Measurements from ENCODE around the gene PSMD5.

Gene PSMD5

GRCh38 chr9:120837921-120838320, 4.8 kb downstream of the PSMD5 start:
- no peak for DNase-seq (ENCODE audit: low read depth)
- no peak overlapping the region for H3K4me3 ChIP-seq (ENCODE audit: low read length)
- TF ChIP-seq, protein P1, sequence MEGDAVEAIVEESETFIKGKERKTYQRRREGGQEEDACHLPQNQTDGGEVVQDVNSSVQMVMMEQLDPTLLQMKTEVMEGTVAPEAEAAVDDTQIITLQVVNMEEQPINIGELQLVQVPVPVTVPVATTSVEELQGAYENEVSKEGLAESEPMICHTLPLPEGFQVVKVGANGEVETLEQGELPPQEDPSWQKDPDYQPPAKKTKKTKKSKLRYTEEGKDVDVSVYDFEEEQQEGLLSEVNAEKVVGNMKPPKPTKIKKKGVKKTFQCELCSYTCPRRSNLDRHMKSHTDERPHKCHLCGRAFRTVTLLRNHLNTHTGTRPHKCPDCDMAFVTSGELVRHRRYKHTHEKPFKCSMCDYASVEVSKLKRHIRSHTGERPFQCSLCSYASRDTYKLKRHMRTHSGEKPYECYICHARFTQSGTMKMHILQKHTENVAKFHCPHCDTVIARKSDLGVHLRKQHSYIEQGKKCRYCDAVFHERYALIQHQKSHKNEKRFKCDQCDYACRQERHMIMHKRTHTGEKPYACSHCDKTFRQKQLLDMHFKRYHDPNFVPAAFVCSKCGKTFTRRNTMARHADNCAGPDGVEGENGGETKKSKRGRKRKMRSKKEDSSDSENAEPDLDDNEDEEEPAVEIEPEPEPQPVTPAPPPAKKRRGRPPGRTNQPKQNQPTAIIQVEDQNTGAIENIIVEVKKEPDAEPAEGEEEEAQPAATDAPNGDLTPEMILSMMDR (IDR thresholded peaks at IDR 0.05; ENCODE audit: insufficient read depth, low read depth, low read length, missing control alignments): no peak

DNA sequence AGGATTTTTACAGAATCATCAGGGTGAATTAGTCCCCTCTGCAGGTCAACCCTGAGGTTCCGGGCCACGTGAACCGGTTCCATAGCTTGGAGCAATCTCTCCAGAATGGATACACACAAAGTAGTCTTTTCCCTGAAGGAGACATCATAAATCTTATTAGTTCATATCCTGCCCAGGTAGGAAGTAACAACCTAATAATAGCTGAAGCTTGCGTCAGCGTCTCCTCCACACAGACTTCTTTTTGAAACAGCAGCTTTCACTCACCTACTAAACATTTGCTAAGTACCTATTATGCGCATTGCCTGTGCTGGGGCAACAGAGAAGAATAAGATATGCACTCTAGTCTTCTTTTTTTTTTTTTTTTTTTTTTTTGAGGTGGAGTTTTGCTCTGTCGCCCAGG, 9.4 kb downstream of the PSMD5 start:
- TF ChIP-seq, protein P1 (IDR thresholded peaks at IDR 0.05; ENCODE audit: insufficient read depth, low read depth, low read length, missing control alignments): no peak
- H3K4me3 ChIP-seq (ENCODE audit: low read length): no peak overlapping the region
- DNase-seq (ENCODE audit: low read depth): no peak

GRCh38 chr9:120832807-120833206, 9.9 kb downstream of the PSMD5 start:
- TF ChIP-seq, protein P1 (IDR thresholded peaks at IDR 0.05; ENCODE audit: insufficient read depth, low read depth, low read length, missing control alignments): no peak
- H3K4me3 ChIP-seq (ENCODE audit: low read length): no peak overlapping the region
- DNase-seq (ENCODE audit: low read depth): no peak

GRCh38 chr9:120830865-120831264, 11.9 kb downstream of the PSMD5 start:
- no peak for DNase-seq (ENCODE audit: low read depth)
- TF ChIP-seq, protein P1 (IDR thresholded peaks at IDR 0.05; ENCODE audit: insufficient read depth, low read depth, low read length, missing control alignments): no peak
- no peak overlapping the region for H3K4me3 ChIP-seq (ENCODE audit: low read length)

DNA sequence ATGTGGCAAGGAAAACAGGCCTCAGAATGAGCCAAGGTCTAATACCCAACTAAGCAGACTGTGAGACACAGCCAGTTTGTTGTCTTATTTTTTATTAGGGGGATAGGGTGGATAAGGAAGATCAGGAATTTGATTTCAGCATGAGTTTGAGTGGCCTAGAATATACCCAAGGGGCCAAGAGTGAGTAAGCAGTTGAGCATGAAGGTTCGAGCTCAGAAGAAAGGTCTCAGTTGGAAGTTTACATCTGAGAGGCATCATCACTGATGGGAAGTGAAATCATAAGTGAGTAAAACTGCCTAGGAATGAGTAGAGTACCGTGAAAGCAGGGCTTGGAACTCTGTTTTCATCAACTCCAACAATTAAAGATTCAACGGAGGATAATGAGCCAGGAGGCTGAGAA, 12.6 kb downstream of the PSMD5 start:
- H3K4me3 ChIP-seq (ENCODE audit: low read length): no peak overlapping the region
- TF ChIP-seq, protein P1 (IDR thresholded peaks at IDR 0.05; ENCODE audit: insufficient read depth, low read depth, low read length, missing control alignments): no peak
- no peak for DNase-seq (ENCODE audit: low read depth)

DNA sequence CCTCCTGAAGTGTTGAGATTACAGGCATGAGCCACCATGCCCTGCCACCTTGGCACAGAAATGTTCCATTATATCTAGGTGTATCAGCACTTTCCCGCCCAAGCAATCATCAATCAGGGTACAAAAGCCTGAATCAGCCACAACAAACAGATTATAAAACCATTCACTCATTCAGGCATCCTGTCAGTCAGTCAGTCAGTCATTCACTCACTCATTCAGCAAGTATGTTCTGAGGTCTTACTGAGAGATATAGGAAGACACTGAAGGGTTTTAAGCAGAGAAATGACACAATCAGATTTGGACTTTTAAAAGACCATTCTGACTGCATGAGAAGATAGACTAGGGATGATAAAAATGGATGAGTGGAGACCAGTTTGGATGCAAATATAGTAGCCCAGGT, 13.1 kb downstream of the PSMD5 start:
- no peak for DNase-seq (ENCODE audit: low read depth)
- H3K4me3 ChIP-seq (ENCODE audit: low read length): no peak overlapping the region
- TF ChIP-seq, protein P1 (IDR thresholded peaks at IDR 0.05; ENCODE audit: insufficient read depth, low read depth, low read length, missing control alignments): no peak

DNA sequence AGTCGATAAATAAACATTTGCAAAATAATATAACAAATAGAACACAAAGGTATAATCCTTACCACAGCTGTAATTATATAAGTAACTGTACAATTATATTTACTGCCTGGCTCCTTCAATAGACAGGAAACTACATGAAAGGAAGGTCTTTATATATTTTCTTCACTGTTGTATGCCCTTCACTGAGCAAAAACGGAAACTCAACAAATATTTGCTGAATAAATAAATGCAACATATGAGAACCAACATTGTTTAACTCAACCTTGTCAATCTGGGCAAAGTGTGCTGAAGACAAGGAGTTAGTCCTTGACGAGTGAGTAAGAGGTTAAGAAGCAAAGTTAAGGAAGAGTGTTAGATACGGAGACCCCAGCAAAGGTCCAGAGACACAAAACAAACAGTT, 22.6 kb downstream of the PSMD5 start:
- DNase-seq (ENCODE audit: low read depth): no peak
- H3K4me3 ChIP-seq (ENCODE audit: low read length): no peak overlapping the region
- TF ChIP-seq, protein P1 (IDR thresholded peaks at IDR 0.05; ENCODE audit: insufficient read depth, low read depth, low read length, missing control alignments): no peak
